ENCODE data around the gene KDELR1. TPM values are rescaled to one million over a fixed set of nuclear protein-coding genes. Genes with fewer than 3 reads are reported as not detected.
A peak's percentile ranks its signal among the peaks of the same experiment; 100 is the strongest.

The KDELR1 gene
- polyA plus RNA-seq, 1 experiment: 168 TPM

GRCh38 chr19:48338802-48339503 lies 52.4 kb downstream of the KDELR1 start:
- POLR2A ChIA-PET: no interaction called here
- Histone ChIP-seq H3K27ac (ENCODE audit: low read depth, low read length) (no peak overlapping the region), H3K4me3 (ENCODE audit: low read depth, low read length) (no peak overlapping the region), H3K27me3 (ENCODE audit: control insufficient read depth, insufficient read depth, low read length) (no peaks in the 10 kb centered on the region), H3K9me3 (ENCODE audit: control insufficient read depth, insufficient read depth, low read length) (no peaks in the 10 kb centered on the region)
- DNase-seq (ENCODE audit: low read depth, low spot score): no peak
- TF ChIP-seq, protein P1, sequence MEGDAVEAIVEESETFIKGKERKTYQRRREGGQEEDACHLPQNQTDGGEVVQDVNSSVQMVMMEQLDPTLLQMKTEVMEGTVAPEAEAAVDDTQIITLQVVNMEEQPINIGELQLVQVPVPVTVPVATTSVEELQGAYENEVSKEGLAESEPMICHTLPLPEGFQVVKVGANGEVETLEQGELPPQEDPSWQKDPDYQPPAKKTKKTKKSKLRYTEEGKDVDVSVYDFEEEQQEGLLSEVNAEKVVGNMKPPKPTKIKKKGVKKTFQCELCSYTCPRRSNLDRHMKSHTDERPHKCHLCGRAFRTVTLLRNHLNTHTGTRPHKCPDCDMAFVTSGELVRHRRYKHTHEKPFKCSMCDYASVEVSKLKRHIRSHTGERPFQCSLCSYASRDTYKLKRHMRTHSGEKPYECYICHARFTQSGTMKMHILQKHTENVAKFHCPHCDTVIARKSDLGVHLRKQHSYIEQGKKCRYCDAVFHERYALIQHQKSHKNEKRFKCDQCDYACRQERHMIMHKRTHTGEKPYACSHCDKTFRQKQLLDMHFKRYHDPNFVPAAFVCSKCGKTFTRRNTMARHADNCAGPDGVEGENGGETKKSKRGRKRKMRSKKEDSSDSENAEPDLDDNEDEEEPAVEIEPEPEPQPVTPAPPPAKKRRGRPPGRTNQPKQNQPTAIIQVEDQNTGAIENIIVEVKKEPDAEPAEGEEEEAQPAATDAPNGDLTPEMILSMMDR (IDR thresholded peaks at IDR 0.05; ENCODE audit: low read depth, low read length): no peak
- CTCF ChIA-PET: interaction anchor here (1.4 kb wide), 1 partner anchor 52 kb away, joined by 3 read pairs; the partner anchor contains the start of gene KDELR1

DNA sequence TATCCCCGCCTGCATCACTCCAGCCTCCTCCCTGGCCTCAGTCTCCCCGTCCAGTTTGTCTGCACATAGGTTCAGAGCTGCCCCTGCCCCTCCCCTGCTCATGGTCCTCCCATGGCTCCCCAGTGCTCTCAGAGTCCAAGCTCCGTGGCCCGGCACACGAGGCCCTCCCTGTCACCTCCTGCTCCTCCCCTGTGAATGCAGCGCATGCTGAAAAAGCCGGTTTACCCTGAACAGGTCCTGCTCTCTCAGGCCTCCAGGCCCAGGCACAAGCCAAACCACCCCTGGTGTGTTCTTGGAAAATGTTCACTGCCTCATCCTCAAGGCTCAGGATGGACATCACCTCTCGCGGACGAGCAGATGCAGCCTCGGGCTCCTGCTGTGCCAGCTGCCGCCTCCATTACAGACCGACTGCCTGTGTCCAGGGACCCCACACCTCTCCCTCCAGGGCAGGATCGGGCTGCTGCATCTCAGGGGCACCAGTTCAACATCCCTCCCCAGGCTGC lies 53.0 kb downstream of the KDELR1 start:
- no peak overlapping the region for H3K27ac ChIP-seq (ENCODE audit: low read depth, low read length)
- H3K27me3 ChIP-seq (ENCODE audit: control insufficient read depth, insufficient read depth, low read length): no peaks in the 10 kb centered on the region
- CTCF ChIA-PET: no interaction called here
- POLR2A ChIA-PET: no interaction called here
- TF ChIP-seq, protein P1 (IDR thresholded peaks at IDR 0.05; ENCODE audit: low read depth, low read length): no peak
- H3K9me3 ChIP-seq (ENCODE audit: control insufficient read depth, insufficient read depth, low read length): no peaks in the 10 kb centered on the region; the same call in 1 of the 2 replicates
- no peak overlapping the region for H3K4me3 ChIP-seq (ENCODE audit: low read depth, low read length)
- no peak for DNase-seq (ENCODE audit: low read depth, low spot score)

DNA sequence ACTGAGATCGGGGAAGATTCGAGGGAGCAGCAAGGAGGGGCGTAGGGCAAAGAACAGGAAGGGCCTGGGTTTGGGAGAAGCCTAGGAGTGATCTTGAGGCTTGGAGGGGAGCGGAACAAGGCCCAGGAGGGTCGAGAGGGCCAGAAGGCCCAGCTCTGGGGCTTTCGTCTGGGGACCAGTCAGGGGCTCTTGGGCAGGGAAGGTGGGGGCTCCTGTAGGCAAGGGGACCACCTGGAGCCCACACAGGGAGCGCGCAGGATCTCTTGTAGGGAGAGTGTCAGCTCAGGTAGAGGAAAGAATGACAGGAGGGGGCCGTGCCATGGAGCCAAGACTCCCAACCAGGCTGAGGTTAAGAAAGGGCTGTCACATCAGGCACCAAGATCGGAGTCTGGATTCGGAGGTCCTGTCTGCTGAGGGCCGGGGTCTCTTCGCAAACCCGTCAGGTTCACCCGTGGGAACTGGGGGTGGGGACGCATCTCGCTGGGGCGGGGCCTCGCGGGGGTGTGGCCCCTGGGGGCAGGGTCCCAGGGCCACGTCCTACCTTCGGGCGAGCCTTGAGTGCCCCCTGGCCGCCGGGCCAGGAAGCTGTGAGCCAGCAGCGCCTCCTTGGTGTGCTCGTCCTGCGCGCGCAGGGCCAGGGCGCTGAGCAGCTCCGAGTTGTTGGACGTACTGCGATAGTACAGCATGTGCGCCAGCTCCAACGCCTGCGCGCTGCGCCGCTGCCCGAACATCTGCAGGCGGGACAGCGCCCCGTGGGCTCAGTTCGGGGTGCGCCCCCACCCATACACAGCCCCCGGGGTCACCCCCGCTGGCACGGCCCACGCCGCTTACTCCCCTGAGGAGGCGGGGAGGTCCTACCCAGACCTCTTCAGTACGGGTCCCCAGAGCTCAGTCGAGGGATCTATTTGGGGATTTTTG lies 57.6 kb downstream of the KDELR1 start:
- peak; percentile 87 for DNase-seq (ENCODE audit: low read depth, low spot score)
- H3K27ac ChIP-seq (ENCODE audit: low read depth, low read length): peak overlapping the region; percentile 68
- POLR2A ChIA-PET: interaction anchor here (0.6 to 4.0 kb wide), 15 partner anchors 8 to 148 kb away, joined by 3 to 32 read pairs (median 4); partner anchors contain the start of genes EMP3, SYNGR4 and TMEM143
- H3K27me3 ChIP-seq (ENCODE audit: control insufficient read depth, insufficient read depth, low read length): no peaks in the 10 kb centered on the region
- H3K9me3 ChIP-seq (ENCODE audit: control insufficient read depth, insufficient read depth, low read length): no peaks in the 10 kb centered on the region; the same call in 1 of the 2 replicates
- H3K4me3 ChIP-seq (ENCODE audit: low read depth, low read length): peak overlapping the region; percentile 57
- CTCF ChIA-PET: interaction anchor here (0.6 to 3.1 kb wide), 25 partner anchors 10 to 791 kb away, joined by 3 to 34 read pairs (median 5); partner anchors contain the start of genes EMP3, KDELR1, SYNGR4 and TMEM143
- TF ChIP-seq, protein P1 (IDR thresholded peaks at IDR 0.05; ENCODE audit: low read depth, low read length): peak; percentile 80

- peak overlapping the region; percentile 38 for H3K4me3 ChIP-seq (ENCODE audit: low read depth, low read length)
- H3K27me3 ChIP-seq (ENCODE audit: control insufficient read depth, insufficient read depth, low read length): no peaks in the 10 kb centered on the region
- H3K27ac ChIP-seq (ENCODE audit: low read depth, low read length): peak overlapping the region; percentile 25
- ChIA-PET POLR2A (interaction anchor here (0.9 to 4.0 kb wide), 7 partner anchors 10 to 68 kb away, joined by 3 to 32 read pairs (median 5); partner anchors contain the start of genes SYNGR4 and TMEM143), CTCF (interaction anchor here (0.5 to 3.1 kb wide), 15 partner anchors 10 to 257 kb away, joined by 3 to 34 read pairs (median 6); partner anchors contain the start of genes EMP3 and KDELR1)
- DNase-seq (ENCODE audit: low read depth, low spot score): peak; percentile 95
- TF ChIP-seq, protein P1 (IDR thresholded peaks at IDR 0.05; ENCODE audit: low read depth, low read length): no peak
- H3K9me3 ChIP-seq (ENCODE audit: control insufficient read depth, insufficient read depth, low read length): no peaks in the 10 kb centered on the region; the same call in 1 of the 2 replicates
These were observed 58.5 kb downstream of the KDELR1 start for GRCh38 chr19:48332662-48333466.

Other genes with a start within 250 kb of the KDELR1 start
- 7.6 and 8.2 TPM in 2 replicates for gene LIG1, start 221.2 kb downstream of the KDELR1 start, polyA plus RNA-seq (2011; rRNA removed)
- 0.66 and 0.83 TPM in 2 replicates for gene ZSWIM9, start 220.9 kb downstream of the KDELR1 start, polyA plus RNA-seq (2011; rRNA removed)
- 18.8 and 22.4 TPM in 2 replicates for gene CARD8, start 135.6 kb downstream of the KDELR1 start, polyA plus RNA-seq (2011; rRNA removed)
- gene ZNF114, start 121.5 kb downstream of the KDELR1 start, polyA plus RNA-seq (2011; rRNA removed): 0.53 and 0.63 TPM in 2 replicates
- gene EMP3, start 66.0 kb downstream of the KDELR1 start, polyA plus RNA-seq (2011; rRNA removed): 227 and 341 TPM in 2 replicates
- gene TMEM143, start 27.6 kb downstream of the KDELR1 start, polyA plus RNA-seq (2011; rRNA removed): 4.7 and 5.1 TPM in 2 replicates
- not detected in 2 replicates for gene SYNGR4, start 27.2 kb downstream of the KDELR1 start, polyA plus RNA-seq (2011; rRNA removed)
- 0.07 and 0.10 TPM in 2 replicates for gene GRIN2D, start 2.1 kb upstream of the KDELR1 start, polyA plus RNA-seq (2011; rRNA removed)
- gene GRWD1, start 54.4 kb upstream of the KDELR1 start, polyA plus RNA-seq (2011; rRNA removed): 15.2 and 16.0 TPM in 2 replicates
- 0.20 and 0.25 TPM in 2 replicates for gene KCNJ14, start 64.0 kb upstream of the KDELR1 start, polyA plus RNA-seq (2011; rRNA removed)
- gene CYTH2, start 77.8 kb upstream of the KDELR1 start, polyA plus RNA-seq (2011; rRNA removed): 29.3 and 35.6 TPM in 2 replicates
- gene LMTK3, start 120.3 kb upstream of the KDELR1 start, polyA plus RNA-seq (2011; rRNA removed): 0.25 TPM in 2 replicates
- 0.12 and 0.20 TPM in 2 replicates for gene SULT2B1, start 160.6 kb upstream of the KDELR1 start, polyA plus RNA-seq (2011; rRNA removed)
- gene SPACA4, start 215.2 kb upstream of the KDELR1 start, polyA plus RNA-seq (2011; rRNA removed): not detected in 2 replicates
- gene FAM83E, start 223.5 kb upstream of the KDELR1 start, polyA plus RNA-seq (2011; rRNA removed): not detected in 2 replicates
- 1,020 and 1,259 TPM in 2 replicates for gene RPL18, start 227.6 kb upstream of the KDELR1 start, polyA plus RNA-seq (2011; rRNA removed)
- gene SPHK2, start 228.0 kb upstream of the KDELR1 start, polyA plus RNA-seq (2011; rRNA removed): 4.6 and 6.1 TPM in 2 replicates
- gene DBP, start 245.8 kb upstream of the KDELR1 start, polyA plus RNA-seq (2011; rRNA removed): 3.4 and 4.0 TPM in 2 replicates